BLaER1 treated with 17β-estradiol and CSF1 and Interleukin-3, amounts not matched to agents 10 nM and 100 nM (cell line): Measurements from ENCODE around the gene RCBTB2.

ENCODE experiments used
- H3K27ac ChIP-seq, 11 experiments: shearing (Covaris generic); formaldehyde crosslinking; 2 replicates each; pipeline ENCODE4 v1.8.1; 2022
- H3K27me3 ChIP-seq, 11 experiments: shearing (Covaris generic); formaldehyde crosslinking; 2 replicates each; pipeline ENCODE4 v1.8.1; 2022
- H3K36me3 ChIP-seq, 11 experiments: shearing (Covaris generic); formaldehyde crosslinking; 2 replicates each; pipeline ENCODE4 v1.8.1; 2022
- H3K4me1 ChIP-seq, 10 experiments: shearing (Covaris generic); formaldehyde crosslinking; 2 replicates each; pipeline ENCODE4 v1.8.1; 2022
- H3K4me2 ChIP-seq, 11 experiments: shearing (Covaris generic); formaldehyde crosslinking; 2 replicates each; pipeline ENCODE4 v1.8.1; 2022
- H3K4me3 ChIP-seq, 10 experiments: shearing (Covaris generic); formaldehyde crosslinking; 2 replicates each; pipeline ENCODE4 v1.8.1; 2022
- H3K9ac ChIP-seq, 11 experiments: shearing (Covaris generic); formaldehyde crosslinking; 2 replicates each; pipeline ENCODE4 v1.8.1; 2022
- H3K9me3 ChIP-seq, 11 experiments: shearing (Covaris generic); formaldehyde crosslinking; replicated peaks in 1 of 11; 2 replicates each; pipeline ENCODE4 v1.8.1; 2022
- H4K20me1 ChIP-seq, 11 experiments: shearing (Covaris generic); formaldehyde crosslinking; 2 replicates each; pipeline ENCODE4 v1.8.1; 2022
- Cebpa-rat ChIP-seq, 11 experiments: shearing (Covaris generic); IDR thresholded peaks; 2 replicates each; pipeline ENCODE4 v1.8.1; 2022

RCBTB2 gene

DNA sequence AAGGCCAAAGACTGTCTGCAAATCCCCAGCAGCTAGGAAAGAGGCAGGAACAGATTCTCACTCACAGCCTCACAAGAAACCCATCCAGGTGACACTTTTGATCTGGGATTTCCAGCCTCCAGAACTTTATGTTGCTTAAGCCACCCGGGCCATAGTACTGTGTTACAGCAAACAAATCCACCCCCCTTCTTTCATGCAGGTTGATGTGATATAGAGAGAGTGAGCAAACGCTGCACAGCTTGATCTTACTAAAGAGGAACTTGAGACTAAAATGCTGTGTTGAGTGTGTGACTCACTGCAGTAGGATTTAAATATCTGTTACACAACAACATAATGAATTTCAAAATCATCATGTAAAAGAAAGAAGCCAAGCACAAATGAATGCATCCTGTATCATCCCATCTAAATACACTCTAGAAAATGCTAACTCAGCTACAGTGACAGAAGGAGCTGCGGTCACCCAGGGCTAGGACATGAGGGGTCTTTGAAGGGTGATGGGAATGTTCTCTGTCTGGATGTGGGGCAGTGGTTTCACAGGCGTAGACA, 32.2 kb downstream of the RCBTB2 start:
- Histone ChIP-seq H4K20me1 (no peaks in the 10 kb centered on the region), H3K27me3 (no peaks in the 10 kb centered on the region), H3K9ac (peak overlapping the region; percentile 80 to 91 (median 86)), H3K9me3 (peaks cover 0 to 4% (median 0%) of the 10 kb centered on the region in 11 experiments; a peak in 4 of 22 replicates), H3K27ac (peak overlapping the region; percentile 90 to 98 (median 96)), H3K36me3 (peaks cover 21 to 59% (median 45%) of the 10 kb centered on the region in 11 experiments; a peak in 20 of 22 replicates), H3K4me1 (peaks cover 87 to 98% (median 96%) of the 10 kb centered on the region in 10 experiments), H3K4me3 (0 out of 20 replicates have a peak overlapping the region, but pooled peaks of 2 of the 10 experiments have one; percentile 15 to 16), H3K4me2 (peak overlapping the region; percentile 80 to 97 (median 92))
- TF ChIP-seq Cebpa-rat (IDR thresholded peaks at IDR 0.05), result peak in 10 of 11 experiments; percentile 30 to 89 (median 78); a peak in 19 of 22 replicates

DNA sequence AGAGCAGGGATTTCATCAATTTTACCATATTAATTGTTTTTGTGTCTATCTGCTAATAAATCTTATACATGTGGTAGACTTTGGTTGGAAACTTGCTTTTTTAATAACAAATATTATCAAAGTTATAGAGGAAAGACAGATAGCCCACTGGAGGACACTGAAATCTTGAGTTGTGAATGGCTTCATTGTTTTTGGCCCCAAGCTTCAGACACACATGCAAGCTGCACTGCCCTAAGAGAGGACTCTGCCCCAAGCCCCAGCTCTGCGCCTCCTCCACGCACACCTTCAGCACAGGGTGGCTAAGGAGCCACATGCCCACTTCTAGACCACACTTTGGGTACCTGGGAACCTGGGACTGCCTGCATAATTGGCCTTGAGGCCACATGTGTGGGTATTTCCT, 35.2 kb downstream of the RCBTB2 start:
- Histone ChIP-seq H3K27me3 (no peaks in the 10 kb centered on the region), H3K4me2 (peak overlapping the region; percentile 52 to 97 (median 68); a peak in 21 of 22 replicates), H4K20me1 (no peaks in the 10 kb centered on the region), H3K9me3 (peaks cover 0 to 3% (median 0%) of the 10 kb centered on the region in 11 experiments; a peak in 4 of 22 replicates), H3K36me3 (peaks cover 25 to 54% (median 41%) of the 10 kb centered on the region in 11 experiments; a peak in 20 of 22 replicates), H3K4me1 (peaks cover 86 to 98% (median 97%) of the 10 kb centered on the region in 10 experiments), H3K9ac (peak overlapping the region in 5 of 11 experiments; percentile 12 to 36 (median 14); a peak in 6 of 22 replicates), H3K27ac (peak overlapping the region; percentile 45 to 98 (median 96)), H3K4me3 (no peak overlapping the region)
- no peak for TF ChIP-seq Cebpa-rat (IDR thresholded peaks at IDR 0.05)

DNA sequence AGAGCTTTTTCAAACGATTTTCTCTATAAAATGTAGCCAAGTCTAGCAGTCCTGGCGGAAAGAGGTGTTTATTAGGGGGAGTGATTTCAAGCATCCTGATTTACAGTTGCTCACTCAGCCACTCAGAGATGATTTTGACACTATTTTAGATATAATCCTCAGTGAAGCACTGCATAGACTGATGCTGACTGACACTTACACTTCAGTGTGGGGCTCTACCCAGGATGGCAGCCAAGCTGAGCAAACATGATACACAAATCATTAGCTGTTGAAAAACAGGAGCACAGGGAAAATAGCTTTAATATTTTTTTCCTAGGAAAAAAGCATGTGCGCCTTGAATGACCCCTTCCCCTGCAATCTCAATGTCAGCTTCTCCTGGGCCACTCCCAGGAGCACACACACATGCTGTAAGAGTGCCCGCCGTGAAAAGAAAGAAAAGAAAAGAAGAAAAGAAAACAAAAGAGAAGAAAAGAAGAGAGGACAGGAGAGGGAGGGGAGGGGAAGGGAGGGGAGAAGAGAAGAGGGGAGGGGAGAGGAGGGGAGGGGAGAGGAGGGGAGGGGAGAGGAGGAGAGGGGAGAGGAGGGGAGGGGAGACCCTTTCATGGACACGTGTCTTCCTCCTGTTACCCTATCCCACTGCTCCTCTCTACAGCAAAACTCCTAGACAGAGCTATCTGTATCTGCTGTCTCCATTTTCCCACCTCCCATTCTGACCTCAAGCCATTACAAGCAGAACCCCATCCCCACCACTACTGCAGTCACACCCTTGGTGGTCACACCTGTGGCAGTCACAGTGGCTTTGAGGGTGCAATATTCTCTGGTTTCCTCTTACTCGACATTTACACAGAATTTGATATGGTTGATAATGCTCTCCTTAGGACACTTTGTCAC, 36.4 kb downstream of the RCBTB2 start:
- Histone ChIP-seq H3K36me3 (peaks cover 25 to 52% (median 38%) of the 10 kb centered on the region in 11 experiments; a peak in 20 of 22 replicates), H3K4me1 (peaks cover 83 to 95% (median 92%) of the 10 kb centered on the region in 10 experiments), H3K27ac (peak overlapping the region; percentile 80 to 98 (median 96); a peak in 21 of 22 replicates), H3K9me3 (peaks cover 0 to 3% (median 0%) of the 10 kb centered on the region in 11 experiments; a peak in 2 of 22 replicates), H4K20me1 (no peaks in the 10 kb centered on the region), H3K4me3 (no peak overlapping the region), H3K4me2 (peak overlapping the region; percentile 57 to 97 (median 82)), H3K27me3 (no peaks in the 10 kb centered on the region), H3K9ac (peak overlapping the region in 10 of 11 experiments; percentile 6 to 55 (median 41); a peak in 12 of 22 replicates)
- no peak for TF ChIP-seq Cebpa-rat (IDR thresholded peaks at IDR 0.05)

DNA sequence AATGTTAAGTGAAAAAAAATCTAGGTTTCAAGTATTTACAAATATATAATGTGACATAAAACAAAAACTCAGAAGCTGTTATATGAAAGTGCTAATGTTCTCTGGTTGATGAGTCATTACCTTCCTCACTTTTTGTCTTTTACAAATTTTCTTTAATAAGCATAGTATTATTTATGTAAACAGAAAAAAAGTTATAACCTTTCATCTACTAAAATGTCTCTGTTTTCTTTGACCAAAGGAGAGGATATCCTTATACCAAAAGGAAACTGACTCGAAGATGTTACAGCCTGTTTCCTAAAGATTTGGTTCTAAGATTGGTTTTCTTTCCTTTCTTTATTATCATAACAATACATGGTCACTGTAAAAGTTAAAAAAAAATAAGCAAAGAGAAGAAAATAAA, 38.0 kb downstream of the RCBTB2 start:
- H3K36me3 ChIP-seq, result peaks cover 25 to 58% (median 43%) of the 10 kb centered on the region in 11 experiments; a peak in 20 of 22 replicates
- peak overlapping the region in 7 of 11 experiments; percentile 20 to 86 (median 85); a peak in 7 of 22 replicates for H3K9ac ChIP-seq
- H4K20me1 ChIP-seq, result no peaks in the 10 kb centered on the region
- no peak overlapping the region for H3K4me3 ChIP-seq
- H3K9me3 ChIP-seq, result peaks cover 0 to 3% (median 0%) of the 10 kb centered on the region in 11 experiments; a peak in 2 of 22 replicates
- H3K4me2 ChIP-seq, result peak overlapping the region; percentile 78 to 94 (median 89); a peak in 20 of 22 replicates
- H3K27me3 ChIP-seq, result no peaks in the 10 kb centered on the region
- H3K4me1 ChIP-seq, result peaks cover 85 to 96% (median 93%) of the 10 kb centered on the region in 10 experiments
- peak overlapping the region; percentile 80 to 97 (median 93) for H3K27ac ChIP-seq
- TF ChIP-seq Cebpa-rat (IDR thresholded peaks at IDR 0.05), result no peak

DNA sequence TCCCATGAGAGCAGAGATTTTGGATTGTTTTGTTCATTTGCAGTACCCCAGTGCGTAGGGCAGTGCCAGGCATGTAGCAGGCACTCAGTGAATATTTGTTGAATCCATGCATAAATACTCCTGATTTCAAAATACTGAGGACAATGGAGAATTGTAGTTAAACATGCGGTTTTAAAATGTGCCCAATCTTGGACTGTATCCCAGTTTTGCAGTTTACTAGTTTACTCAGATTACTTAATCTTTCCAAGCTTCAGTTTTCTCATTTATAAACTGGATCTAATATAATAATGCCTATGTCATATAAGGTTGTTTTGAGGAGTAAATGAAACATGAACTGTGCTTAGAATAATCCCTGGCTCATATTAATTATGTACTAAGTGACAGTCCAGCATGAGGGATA, 39.0 kb downstream of the RCBTB2 start:
- Histone ChIP-seq H3K27me3 (no peaks in the 10 kb centered on the region), H3K4me3 (peak overlapping the region in 7 of 10 experiments; percentile 50 to 70 (median 60); a peak in 12 of 20 replicates), H3K9me3 (peaks cover 0 to 3% (median 0%) of the 10 kb centered on the region in 11 experiments; a peak in 3 of 22 replicates), H3K9ac (peak overlapping the region; percentile 71 to 88 (median 85); a peak in 21 of 22 replicates), H3K4me2 (peak overlapping the region; percentile 78 to 94 (median 89)), H3K36me3 (peaks cover 26 to 58% (median 43%) of the 10 kb centered on the region in 11 experiments; a peak in 19 of 22 replicates), H3K4me1 (peaks cover 84 to 96% (median 93%) of the 10 kb centered on the region in 10 experiments), H3K27ac (peak overlapping the region; percentile 80 to 97 (median 93)), H4K20me1 (no peaks in the 10 kb centered on the region)
- no peak for TF ChIP-seq Cebpa-rat (IDR thresholded peaks at IDR 0.05)

DNA sequence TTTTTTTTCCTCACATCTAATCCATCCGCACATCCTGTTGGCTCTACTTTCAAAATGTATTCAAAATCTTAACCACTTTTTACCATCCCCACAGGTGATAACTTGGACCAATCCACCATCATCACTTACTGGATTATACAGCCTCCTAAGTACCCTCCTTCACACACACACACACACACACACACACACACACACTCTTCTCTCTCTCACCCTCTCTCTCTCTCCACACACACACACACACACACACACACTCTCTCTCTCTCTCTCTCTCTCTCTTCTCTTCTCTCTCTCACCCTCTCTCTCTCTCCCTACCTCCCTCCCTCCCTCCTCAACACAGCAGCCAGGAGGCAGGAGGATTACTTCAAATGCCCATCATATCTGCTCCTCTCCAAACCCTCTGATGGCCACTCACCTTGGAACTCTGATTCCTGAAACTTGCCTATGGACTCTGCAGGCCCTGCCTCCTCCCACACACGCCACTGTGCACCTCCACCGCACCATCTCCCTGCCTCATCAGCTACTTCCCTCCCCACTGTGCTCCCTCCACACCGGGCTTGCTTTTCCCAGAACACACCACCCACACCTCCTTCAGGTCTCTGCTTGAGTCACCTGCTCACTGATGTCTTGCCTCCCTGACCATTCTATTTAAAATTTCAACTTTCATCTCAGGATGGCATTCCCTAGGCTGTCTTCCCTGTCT, 39.7 kb downstream of the RCBTB2 start:
- Histone ChIP-seq H4K20me1 (no peaks in the 10 kb centered on the region), H3K4me2 (peak overlapping the region; percentile 78 to 94 (median 89)), H3K4me3 (peak overlapping the region; percentile 30 to 70 (median 58); a peak in 18 of 20 replicates), H3K9ac (peak overlapping the region; percentile 71 to 88 (median 85)), H3K4me1 (peaks cover 81 to 96% (median 93%) of the 10 kb centered on the region in 10 experiments), H3K36me3 (peaks cover 29 to 59% (median 43%) of the 10 kb centered on the region in 11 experiments), H3K9me3 (peaks cover 0 to 9% (median 4%) of the 10 kb centered on the region in 11 experiments; a peak in 19 of 22 replicates), H3K27ac (peak overlapping the region; percentile 80 to 97 (median 93)), H3K27me3 (no peaks in the 10 kb centered on the region)
- TF ChIP-seq Cebpa-rat (IDR thresholded peaks at IDR 0.05), result no peak

DNA sequence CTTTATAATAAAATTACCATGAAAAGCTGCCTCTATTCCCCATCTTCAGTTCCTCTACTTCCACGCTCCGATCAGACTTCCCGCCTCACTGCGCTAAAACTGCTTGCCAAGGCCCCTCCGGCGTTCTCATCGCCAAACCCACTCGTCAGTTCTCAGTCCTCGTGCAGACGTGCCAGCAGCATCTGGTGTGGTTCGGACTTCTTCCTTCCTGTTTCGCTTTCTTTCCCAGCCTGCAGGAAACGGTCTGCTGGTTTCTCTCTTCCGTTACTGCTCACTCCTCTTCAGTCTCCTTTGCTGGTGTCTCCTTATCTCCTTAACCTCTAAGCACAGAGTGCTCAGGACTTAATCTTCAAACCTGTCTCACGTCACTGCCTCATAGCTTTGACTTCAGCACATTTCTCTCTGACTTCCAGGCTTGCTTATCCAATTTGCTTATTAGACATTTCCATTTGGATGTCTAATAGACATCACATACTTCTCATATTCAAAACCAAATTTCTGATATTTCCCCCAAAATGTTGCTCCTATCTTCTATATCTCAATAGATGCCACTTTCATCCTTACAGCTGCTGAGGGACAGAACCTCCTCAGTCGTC, 40.3 kb downstream of the RCBTB2 start:
- H3K27me3 ChIP-seq, result no peaks in the 10 kb centered on the region
- H3K9ac ChIP-seq, result peak overlapping the region; percentile 77 to 88 (median 85)
- H4K20me1 ChIP-seq, result no peaks in the 10 kb centered on the region
- peak overlapping the region; percentile 46 to 70 (median 58) for H3K4me3 ChIP-seq
- peak overlapping the region; percentile 78 to 94 (median 89) for H3K4me2 ChIP-seq
- no peak for TF ChIP-seq Cebpa-rat (IDR thresholded peaks at IDR 0.05)
- H3K27ac ChIP-seq, result peak overlapping the region; percentile 80 to 97 (median 93)
- H3K9me3 ChIP-seq, result peaks cover 0 to 15% (median 11%) of the 10 kb centered on the region in 11 experiments; a peak in 20 of 22 replicates
- peaks cover 29 to 59% (median 44%) of the 10 kb centered on the region in 11 experiments for H3K36me3 ChIP-seq
- peaks cover 75 to 93% (median 89%) of the 10 kb centered on the region in 10 experiments for H3K4me1 ChIP-seq
